ENCODE measurements around the gene KAT2B.

Gene KAT2B

DNA sequence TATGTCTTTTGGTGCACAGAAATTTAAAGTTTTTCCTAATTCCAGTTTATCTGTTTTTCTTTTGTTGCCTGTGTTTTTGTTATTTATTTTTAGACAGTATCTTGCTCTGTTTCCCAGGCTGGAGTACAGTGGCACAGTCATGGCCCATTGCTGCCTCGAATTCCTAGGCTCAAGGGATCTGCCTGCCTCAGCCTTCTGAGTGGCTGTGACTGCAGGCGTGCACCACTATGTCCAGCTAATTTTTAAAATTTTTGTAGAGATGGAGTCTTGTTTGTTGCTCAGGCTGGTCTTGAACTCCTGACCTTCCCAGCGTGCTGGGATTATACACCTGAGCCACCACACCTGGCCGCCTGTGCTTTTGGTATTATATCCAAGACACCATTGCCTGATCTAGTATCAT is 22.8 kb downstream of the KAT2B start:
- no peak for TF ChIP-seq JUND (IDR thresholded peaks at IDR 0.05; ENCODE audit: low read depth)
- DNase-seq (ENCODE audit: low read depth in 1 of 2, low spot score in 1 of 2) = no peak
- in situ Hi-C loops (cut with HindIII; ENCODE audit: low pct_unique_long_range_greater_than_20kb, low sequenced_read_pairs) = no loop called here

DNA sequence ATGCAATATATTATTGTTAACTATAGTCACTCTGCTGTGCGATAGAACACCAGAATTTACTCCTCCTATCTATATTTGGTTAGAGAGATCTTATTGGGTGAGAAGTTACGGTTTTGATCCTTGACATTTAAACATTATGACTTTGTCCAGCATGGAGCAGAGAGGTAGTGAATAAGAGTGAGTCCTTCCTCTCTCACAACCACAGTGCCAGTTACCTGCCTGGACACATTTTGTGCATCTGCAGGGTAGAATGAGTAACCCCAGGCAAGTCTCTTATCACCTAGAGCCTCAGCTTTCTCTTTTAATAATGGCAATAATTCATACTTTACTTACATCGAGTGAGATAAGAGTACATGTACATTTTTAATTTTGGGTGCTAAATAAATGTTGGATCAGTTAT is 24.1 kb downstream of the KAT2B start:
- no peak for TF ChIP-seq JUND (IDR thresholded peaks at IDR 0.05; ENCODE audit: low read depth)
- no peak for DNase-seq (ENCODE audit: low read depth in 1 of 2, low spot score in 1 of 2)

DNA sequence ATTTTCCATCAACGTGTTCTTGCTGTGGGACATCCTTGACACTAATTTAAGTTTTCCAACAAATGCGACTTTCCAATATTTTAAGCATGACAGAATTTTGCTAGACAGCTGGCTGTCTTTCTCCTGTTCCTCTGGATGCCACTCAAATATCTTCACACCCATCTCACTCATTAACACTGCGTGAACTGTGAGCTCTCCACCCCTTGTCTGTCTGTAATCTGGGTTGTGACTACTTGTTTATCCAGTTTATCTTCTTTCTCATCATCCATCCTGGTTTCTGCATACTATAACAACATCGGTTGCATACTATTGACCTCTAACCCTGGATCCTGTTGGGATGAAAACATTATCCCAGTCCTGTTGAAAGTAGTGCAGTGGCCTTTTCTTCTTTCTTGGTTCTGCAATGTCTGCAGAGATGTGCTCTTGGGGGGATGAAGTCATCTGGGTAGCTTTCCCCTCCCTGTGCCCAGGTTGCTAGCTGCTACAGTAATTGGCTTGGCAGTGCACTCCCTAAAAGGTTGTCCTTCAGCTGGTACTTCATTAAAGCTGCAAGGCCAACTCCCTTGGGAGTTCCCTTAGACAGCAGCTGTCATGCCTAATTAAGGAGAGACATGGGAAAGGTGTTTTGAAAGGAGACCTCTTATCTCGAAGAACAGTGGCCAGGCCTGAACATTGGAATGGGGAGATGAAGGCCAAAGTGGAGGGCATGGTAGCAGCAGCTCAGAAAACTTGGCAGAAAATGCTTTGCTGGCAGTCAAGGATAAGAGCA is 24.7 kb downstream of the KAT2B start:
- no peak for DNase-seq (ENCODE audit: low read depth in 1 of 2, low spot score in 1 of 2)
- in situ Hi-C loops (cut with HindIII; ENCODE audit: low pct_unique_long_range_greater_than_20kb, low sequenced_read_pairs) = no loop called here

More for the DNA sequence above, 24.1 kb downstream of the KAT2B start:
- in situ Hi-C loops (cut with HindIII; ENCODE audit: low pct_unique_long_range_greater_than_20kb, low sequenced_read_pairs) = no loop called here

DNA sequence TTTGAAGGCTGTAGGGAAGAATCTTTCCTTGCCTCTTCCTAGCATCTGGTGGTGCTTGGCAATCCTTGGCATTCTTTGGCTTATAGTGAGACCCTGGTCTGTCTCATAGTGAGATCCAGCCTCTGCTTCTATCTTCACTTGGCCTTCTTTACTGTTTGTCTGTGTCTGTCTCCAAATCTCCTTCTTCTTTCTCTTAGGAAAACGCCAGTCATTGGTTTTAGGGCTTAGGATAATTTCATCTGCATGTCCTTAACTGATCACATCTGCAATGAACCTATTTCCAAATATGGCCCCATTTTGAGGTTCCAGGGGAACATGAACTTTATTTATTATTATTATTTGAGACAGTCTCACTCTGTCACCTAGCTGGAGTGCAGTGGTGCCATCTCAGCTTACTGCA is 25.8 kb downstream of the KAT2B start:
- DNase-seq (ENCODE audit: low read depth in 1 of 2, low spot score in 1 of 2) = no peak
- no peak for TF ChIP-seq JUND (IDR thresholded peaks at IDR 0.05; ENCODE audit: low read depth)
- in situ Hi-C loops (cut with HindIII; ENCODE audit: low pct_unique_long_range_greater_than_20kb, low sequenced_read_pairs) = no loop called here

More for the DNA sequence above, 24.7 kb downstream of the KAT2B start:
- no peak for TF ChIP-seq JUND (IDR thresholded peaks at IDR 0.05; ENCODE audit: low read depth)

DNA sequence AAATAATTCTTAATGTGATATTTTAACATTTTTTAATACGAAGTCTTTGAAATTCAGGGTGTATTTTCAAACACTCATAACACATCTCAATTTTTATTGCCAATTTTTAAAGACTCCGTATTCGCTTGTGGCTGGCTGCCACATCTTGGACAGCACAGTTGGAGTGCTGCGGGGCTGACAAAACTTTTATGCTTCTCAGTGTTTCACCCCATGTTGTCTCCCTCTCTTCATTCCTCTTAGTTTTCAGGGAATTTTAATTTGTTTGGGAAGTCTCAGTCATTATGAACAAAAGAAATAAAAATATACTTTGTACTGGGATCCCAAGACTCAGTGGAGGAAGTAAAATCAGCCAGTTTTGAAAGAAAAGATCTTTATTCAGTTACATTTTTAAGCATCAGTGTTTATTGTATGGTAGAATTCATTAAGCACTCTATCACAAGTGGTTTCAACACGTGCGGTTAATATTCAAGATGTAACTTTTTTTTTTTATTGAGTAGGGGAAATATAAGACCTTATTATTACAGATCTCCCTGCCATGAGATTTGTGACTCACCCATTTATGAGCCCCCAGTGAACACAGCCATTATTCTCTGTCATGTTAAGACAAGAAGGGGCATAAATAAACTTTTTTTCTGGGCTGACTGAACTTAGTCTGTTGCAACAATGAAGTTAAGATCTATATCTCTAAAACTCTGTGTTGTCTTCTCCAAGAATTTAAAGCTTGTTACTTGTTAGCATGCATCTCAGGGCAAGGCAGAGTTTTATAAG is 26.8 kb downstream of the KAT2B start:
- in situ Hi-C loops (cut with HindIII; ENCODE audit: low pct_unique_long_range_greater_than_20kb, low sequenced_read_pairs) = no loop called here
- no peak for DNase-seq (ENCODE audit: low read depth in 1 of 2, low spot score in 1 of 2)
- no peak for TF ChIP-seq JUND (IDR thresholded peaks at IDR 0.05; ENCODE audit: low read depth)

DNA sequence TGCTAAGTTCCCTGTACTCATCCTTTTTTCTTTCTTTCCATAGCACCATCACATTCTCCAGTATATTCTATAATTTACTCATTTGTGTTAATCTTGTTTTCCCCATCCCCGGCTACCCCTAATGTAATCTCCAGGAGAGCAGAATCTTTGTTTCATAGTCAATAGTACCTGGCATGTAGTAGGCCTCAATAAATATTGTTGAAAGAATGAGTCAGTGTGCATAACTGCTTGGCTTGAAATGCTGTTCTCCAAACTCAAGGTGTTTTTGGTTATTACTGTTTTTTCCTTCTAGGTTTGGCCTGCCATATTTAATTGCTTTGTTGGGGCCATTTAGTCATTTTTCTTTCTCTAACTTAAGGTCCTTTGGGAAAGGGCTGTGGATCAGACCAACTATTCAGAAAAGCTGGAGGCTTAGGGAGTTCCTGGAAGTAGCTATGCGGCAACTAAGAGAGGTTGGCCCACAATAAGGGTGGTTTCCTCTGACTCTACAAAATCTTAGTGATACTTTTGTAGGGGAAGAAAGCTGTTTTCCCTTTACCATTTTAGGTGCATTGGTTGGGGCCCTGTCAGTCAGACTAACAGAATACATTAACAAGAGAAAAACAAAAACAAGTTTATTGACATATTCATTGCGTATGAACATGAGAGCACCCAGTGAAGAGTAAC is 28.4 kb downstream of the KAT2B start:
- in situ Hi-C loops (cut with HindIII; ENCODE audit: low pct_unique_long_range_greater_than_20kb, low sequenced_read_pairs) = no loop called here
- DNase-seq (ENCODE audit: low read depth in 1 of 2, low spot score in 1 of 2) = no peak
- no peak for TF ChIP-seq JUND (IDR thresholded peaks at IDR 0.05; ENCODE audit: low read depth)

DNA sequence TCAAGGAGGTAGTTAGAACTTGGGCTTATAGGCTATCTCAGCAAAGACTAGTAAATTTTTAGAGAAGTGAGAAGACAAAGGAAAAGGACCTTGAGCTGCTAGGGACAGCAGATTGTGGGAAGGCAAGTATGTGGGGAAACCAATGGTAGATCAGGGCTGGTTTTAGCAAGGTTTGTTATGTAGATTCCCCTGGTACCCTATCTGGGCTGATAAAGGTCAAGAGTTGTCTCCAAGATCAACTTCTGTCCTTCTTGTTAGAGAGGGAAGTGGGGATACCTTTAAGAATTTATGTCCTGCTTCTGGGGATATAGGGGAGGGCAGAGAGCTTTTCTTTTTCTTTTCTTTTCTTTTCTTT is 28.9 kb downstream of the KAT2B start:
- TF ChIP-seq JUND (IDR thresholded peaks at IDR 0.05; ENCODE audit: low read depth) = no peak
- in situ Hi-C loops (cut with HindIII; ENCODE audit: low pct_unique_long_range_greater_than_20kb, low sequenced_read_pairs) = no loop called here
- no peak for DNase-seq (ENCODE audit: low read depth in 1 of 2, low spot score in 1 of 2)

DNA sequence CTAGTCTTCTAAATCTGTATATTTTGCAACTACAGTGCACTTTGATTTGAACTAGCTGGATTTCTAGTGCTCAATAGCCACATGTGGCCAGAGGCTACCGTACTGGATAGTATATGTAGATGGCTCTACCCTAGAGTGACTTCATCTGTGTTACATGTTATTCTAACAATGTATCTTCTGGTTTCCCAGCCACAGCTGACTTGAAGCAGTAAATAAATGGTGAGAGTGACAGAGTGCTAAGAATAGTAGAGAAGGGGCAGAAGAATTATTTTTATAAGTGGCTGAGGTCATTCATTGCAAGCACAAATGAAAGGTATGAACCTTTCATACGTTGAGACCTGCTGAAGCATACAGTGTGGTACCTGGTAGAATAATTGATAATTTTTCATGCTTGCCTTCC is 30.9 kb downstream of the KAT2B start:
- no peak for DNase-seq (ENCODE audit: low read depth in 1 of 2, low spot score in 1 of 2)
- in situ Hi-C loops (cut with HindIII; ENCODE audit: low pct_unique_long_range_greater_than_20kb, low sequenced_read_pairs) = no loop called here
- TF ChIP-seq JUND (IDR thresholded peaks at IDR 0.05; ENCODE audit: low read depth) = no peak

DNA sequence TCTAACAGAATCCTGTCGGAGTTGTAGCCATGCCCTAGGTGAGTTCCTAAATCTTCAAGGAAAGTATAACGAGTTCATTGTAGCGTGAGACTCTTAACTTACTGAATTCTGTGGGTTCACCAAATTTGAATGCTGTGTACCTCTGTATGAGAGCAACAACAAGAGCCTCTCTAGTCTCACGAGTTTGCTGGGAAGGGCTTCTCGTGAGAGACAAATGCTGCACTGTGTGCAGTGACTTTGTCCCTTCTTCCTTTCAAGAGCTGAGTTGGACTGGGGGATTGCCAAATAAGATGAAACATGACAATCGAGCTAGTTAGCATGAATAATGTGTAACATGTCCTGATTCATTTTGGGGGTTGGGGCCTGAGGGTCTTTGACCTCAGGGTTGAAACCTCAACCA is 32.2 kb downstream of the KAT2B start:
- no peak for DNase-seq (ENCODE audit: low read depth in 1 of 2, low spot score in 1 of 2)
- in situ Hi-C loops (cut with HindIII; ENCODE audit: low pct_unique_long_range_greater_than_20kb, low sequenced_read_pairs) = no loop called here
- TF ChIP-seq JUND (IDR thresholded peaks at IDR 0.05; ENCODE audit: low read depth) = no peak

DNA sequence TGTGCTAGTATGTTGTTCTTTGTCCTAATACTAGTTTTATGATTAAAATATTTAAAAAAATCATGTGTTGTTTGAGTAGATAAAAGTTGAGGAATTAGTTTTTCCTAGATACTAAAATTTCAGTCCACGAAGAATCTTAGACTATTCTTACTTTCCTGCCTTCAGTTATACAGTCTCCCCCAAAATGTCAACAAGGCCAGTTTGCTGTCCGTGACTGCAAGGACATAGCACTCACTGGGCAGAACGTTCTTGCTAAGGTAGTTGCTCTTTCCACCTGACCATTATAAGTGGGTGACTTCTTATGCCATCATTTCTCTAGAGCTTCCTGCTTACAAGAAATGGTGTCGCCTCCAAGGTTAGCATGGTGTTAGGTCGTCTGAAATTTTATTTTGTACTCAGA is 32.8 kb downstream of the KAT2B start:
- no peak for DNase-seq (ENCODE audit: low read depth in 1 of 2, low spot score in 1 of 2)
- in situ Hi-C loops (cut with HindIII; ENCODE audit: low pct_unique_long_range_greater_than_20kb, low sequenced_read_pairs) = no loop called here
- TF ChIP-seq JUND (IDR thresholded peaks at IDR 0.05; ENCODE audit: low read depth) = no peak

DNA sequence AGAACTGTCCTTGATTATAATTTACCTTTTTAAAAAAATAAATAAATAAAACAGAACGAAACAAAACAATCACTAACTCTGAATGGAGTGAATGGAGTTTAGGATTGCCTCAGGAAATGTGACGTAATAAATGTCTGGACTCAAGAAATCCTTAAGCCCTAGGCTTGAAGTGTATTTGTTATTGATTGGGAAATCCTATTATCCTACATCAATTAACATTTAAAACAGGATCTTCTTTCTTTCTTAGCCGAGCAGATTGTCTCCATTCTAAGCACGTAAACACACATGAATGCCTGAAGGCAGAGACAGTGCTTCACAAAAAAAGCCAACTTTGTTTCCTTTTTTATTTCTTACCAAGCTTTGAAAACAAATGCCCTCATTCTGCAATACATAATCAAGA is 33.4 kb downstream of the KAT2B start:
- no peak for DNase-seq (ENCODE audit: low read depth in 1 of 2, low spot score in 1 of 2)
- in situ Hi-C loops (cut with HindIII; ENCODE audit: low pct_unique_long_range_greater_than_20kb, low sequenced_read_pairs) = no loop called here
- no peak for TF ChIP-seq JUND (IDR thresholded peaks at IDR 0.05; ENCODE audit: low read depth)

DNA sequence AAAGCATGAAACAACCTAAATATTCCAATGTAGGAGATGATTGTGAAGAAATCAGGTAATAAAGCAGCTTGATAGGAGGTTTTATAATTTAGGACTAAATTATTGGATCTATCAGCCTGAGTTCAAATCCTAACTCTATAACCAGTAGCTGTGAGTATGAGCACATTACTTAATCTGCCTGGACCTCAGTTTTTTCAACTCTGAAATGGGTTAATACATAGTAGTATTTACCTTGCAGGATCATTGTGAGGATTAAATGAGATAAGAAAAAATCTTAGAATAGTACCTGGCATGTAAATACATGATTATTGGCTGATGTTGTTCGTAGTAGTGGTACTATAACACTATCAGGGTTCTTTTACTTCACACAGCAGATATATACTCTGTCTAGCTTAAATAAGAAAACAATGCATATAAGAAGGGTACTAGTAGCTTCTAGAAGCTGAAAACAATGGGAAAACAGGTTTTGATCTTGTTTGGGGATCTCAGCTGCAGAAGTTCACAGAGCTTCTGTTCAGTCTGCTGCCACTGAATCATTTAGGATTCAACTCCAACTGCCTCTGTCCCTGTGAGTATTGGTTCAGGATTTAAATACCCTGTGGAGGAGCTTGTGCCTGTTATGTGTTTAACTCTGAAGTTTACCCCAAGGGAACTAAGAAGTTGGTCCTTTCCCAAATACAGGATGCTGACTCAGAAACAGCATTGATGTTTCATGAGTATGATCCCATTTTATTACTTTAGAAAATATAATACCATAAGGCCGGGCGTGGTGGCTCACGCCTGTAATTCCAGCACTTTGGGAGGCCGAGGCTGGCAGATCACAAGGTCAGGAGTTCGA is 34.2 kb downstream of the KAT2B start:
- no peak for TF ChIP-seq JUND (IDR thresholded peaks at IDR 0.05; ENCODE audit: low read depth)
- DNase-seq (ENCODE audit: low read depth in 1 of 2, low spot score in 1 of 2) = no peak
- in situ Hi-C loops (cut with HindIII; ENCODE audit: low pct_unique_long_range_greater_than_20kb, low sequenced_read_pairs) = no loop called here

Measured in T47D (cell line).